Right lobe of liver (tissue), 4 donors: ENCODE measurements around the gene NR2E3.

Experiments used
- CTCF ChIP-seq, 4 donors: fragments of 200-600 bp in 3 of 4; fragments of 450-650 bp in 1 of 4; IDR thresholded peaks; one replicate each; pipeline versions ENCODE4 v1.5.1 to v1.8.0; 2016 to 2022; ENCODE audit warnings: antibody characterized with exemption in 4 of 4, mild to moderate bottlenecking in 2 of 4
- POLR2A ChIP-seq: fragments of 450-650 bp; IDR thresholded peaks from one replicate; pipeline ENCODE4 v1.6.1; 2017; ENCODE audit warnings: antibody characterized with exemption, mild to moderate bottlenecking
- donor health status: DM: no; HTN: no; CAD: no.
- donor health status: DM: no; HTN: no; CAD: no.
- donor health status: DM: no; HTN: yes; CAD: no.

- TF ChIP-seq CTCF (IDR thresholded peaks at IDR 0.05), result no peak
- TF ChIP-seq POLR2A, result no peak
Measured at GRCh38 chr15:71800190-71800589, 10.2 kb upstream of the NR2E3 start.
